A549 (cell line): ENCODE data around the gene GTPBP8.

Experiments used
- BHLHE40 ChIP-seq: IDR thresholded peaks from 2 replicates; pipeline ENCODE4 v1.6.1; 2012; ENCODE audit warnings: low read depth, low read length, inconsistent platforms
- CTCF ChIP-seq: fragments of >200 bp; sonication (Bioruptor Twin); formaldehyde crosslinking; IDR thresholded peaks from 3 replicates; pipeline ENCODE4 v1.5.1; 2016
- HMGXB4 ChIP-seq: fragments of 250-450 bp; sonication (Bioruptor Pico); IDR thresholded peaks from 2 replicates; pipeline ENCODE4 v1.5.0; 2021; ENCODE audit warnings: mild to moderate bottlenecking, moderate library complexity, borderline replicate concordance
- KDM5A ChIP-seq: fragments of 200-600 bp; sonication (generic); IDR thresholded peaks from 2 replicates; pipeline ENCODE4 v1.6.1; 2016; ENCODE audit warnings: antibody characterized with exemption, mild to moderate bottlenecking
- NR3C1 ChIP-seq: fragments of >200 bp; sonication (Bioruptor Twin); formaldehyde crosslinking; IDR thresholded peaks from 3 replicates; pipeline ENCODE4 v1.6.1; 2017
- POLR2A ChIP-seq: IDR thresholded peaks from 2 replicates; pipeline ENCODE4 v1.6.1; 2012; ENCODE audit warnings: mild to moderate bottlenecking, low read length
- RAD21 ChIP-seq, 2 experiments: fragments of >200 bp in 1 of 2; sonication (Bioruptor Twin) in 1 of 2; formaldehyde crosslinking in 1 of 2; IDR thresholded peaks in 1 of 2; conservative IDR thresholded peaks in 1 of 2; 2 replicates in 1 of 2; 3 replicates in 1 of 2; pipeline ENCODE4 v1.6.1; 2012 to 2018; ENCODE audit warnings: inconsistent platforms in 1 of 2

DNA sequence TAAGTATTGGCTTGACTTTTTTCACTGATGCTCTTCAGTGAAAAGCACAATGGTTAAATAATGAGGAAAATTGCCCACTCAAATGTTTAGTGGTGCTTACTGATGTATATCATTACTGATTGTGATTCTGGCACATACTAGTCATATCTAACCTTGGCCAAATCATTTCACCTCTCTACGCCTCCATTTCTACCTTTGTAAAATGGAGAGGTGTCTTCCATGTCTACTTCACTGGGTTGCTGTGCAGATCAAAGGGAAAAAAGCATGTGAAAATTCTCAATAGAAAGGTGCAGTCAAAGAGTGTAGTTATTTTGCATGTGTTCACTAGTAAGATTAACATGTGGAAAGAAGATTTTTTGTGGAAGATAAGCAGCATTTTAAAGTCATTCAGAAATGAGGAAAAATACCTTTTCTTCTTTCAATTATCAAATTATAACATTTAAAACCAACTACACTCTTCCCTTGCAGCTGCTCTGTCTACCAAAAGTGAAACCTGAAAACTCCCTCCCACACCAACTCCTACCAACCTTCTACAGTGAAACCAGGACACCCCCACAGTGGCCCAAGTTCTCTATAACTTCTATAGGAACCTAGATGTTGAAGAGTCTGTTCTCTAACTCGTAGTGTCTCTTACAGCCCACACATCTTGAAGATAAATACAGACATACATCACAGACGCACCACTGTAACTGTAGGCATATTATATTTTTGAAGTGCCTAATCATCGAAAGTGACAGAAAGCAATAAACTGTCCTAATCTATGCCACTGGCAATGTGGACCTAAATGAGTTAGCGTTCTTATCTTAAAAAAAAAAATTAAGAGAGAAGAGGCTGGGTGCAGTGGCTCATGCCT is 17.2 kb upstream of the GTPBP8 start:
- TF ChIP-seq POLR2A (no peak), RAD21 (conservative IDR thresholded peaks at IDR 0.05 in 1 of 2, IDR thresholded peaks at IDR 0.05 in 1 of 2) (no peak), HMGXB4 (CRISPR knock-in tag) (no peak), KDM5A (no peak), CTCF (no peak), BHLHE40 (no peak), NR3C1 (no peak)
